ENCODE results near the gene ENTPD2.

Gene ENTPD2

GRCh38 chr9:137012694-137013570 is 40.9 kb downstream of the ENTPD2 start:
- H3K9ac ChIP-seq = no peak overlapping the region
- H4K20me1 ChIP-seq = no peaks in the 10 kb centered on the region
- H3K4me2 ChIP-seq = no peak overlapping the region
- 0 out of 2 replicates have a peak, but pooled peaks cover 4% of the 10 kb centered on the region for H3K9me3 ChIP-seq
- H3K36me3 ChIP-seq = peaks cover 70% of the 10 kb centered on the region
- H3K4me1 ChIP-seq = peaks cover 3% of the 10 kb centered on the region
- H3K4me3 ChIP-seq = no peak overlapping the region
- no peak overlapping the region for H3K27ac ChIP-seq
- H3K27me3 ChIP-seq = no peaks in the 10 kb centered on the region
- TF ChIP-seq Cebpa-rat (IDR thresholded peaks at IDR 0.05) = no peak

GRCh38 chr9:137011907-137012675 is 41.8 kb downstream of the ENTPD2 start:
- Histone ChIP-seq H3K27me3 (no peaks in the 10 kb centered on the region), H3K27ac (no peak overlapping the region), H3K4me2 (no peak overlapping the region), H3K9me3 (0 out of 2 replicates have a peak, but pooled peaks cover 4% of the 10 kb centered on the region), H3K36me3 (peaks cover 67% of the 10 kb centered on the region), H4K20me1 (no peaks in the 10 kb centered on the region), H3K4me3 (no peak overlapping the region), H3K9ac (no peak overlapping the region), H3K4me1 (peaks cover 11% of the 10 kb centered on the region)
- no peak for TF ChIP-seq Cebpa-rat (IDR thresholded peaks at IDR 0.05)

DNA sequence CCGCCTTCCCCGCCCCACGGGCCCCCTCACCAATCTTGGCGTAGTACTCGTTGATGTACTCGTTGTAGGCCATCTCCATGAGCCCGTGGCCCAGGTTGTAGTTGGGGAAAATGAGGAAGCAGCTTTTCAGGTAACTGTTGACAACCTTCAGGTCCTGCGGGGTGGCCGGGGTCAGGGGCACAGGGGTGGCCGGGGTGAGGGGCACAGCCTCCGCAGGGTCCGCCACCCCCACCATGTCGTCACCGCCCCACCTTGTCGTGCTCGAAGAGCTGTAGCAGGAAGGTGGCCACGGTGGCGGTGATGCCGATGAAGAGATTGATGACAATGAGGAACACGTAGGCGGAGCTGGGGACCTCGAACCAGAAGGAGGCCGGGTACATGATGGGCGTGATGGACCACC is 42.7 kb downstream of the ENTPD2 start:
- Histone ChIP-seq H3K27ac (no peak overlapping the region), H3K4me3 (no peak overlapping the region), H3K4me1 (peaks cover 19% of the 10 kb centered on the region), H4K20me1 (no peaks in the 10 kb centered on the region), H3K9ac (no peak overlapping the region), H3K36me3 (peaks cover 58% of the 10 kb centered on the region), H3K27me3 (no peaks in the 10 kb centered on the region), H3K4me2 (no peak overlapping the region), H3K9me3 (no peaks in the 10 kb centered on the region)
- TF ChIP-seq Cebpa-rat (IDR thresholded peaks at IDR 0.05) = no peak

DNA sequence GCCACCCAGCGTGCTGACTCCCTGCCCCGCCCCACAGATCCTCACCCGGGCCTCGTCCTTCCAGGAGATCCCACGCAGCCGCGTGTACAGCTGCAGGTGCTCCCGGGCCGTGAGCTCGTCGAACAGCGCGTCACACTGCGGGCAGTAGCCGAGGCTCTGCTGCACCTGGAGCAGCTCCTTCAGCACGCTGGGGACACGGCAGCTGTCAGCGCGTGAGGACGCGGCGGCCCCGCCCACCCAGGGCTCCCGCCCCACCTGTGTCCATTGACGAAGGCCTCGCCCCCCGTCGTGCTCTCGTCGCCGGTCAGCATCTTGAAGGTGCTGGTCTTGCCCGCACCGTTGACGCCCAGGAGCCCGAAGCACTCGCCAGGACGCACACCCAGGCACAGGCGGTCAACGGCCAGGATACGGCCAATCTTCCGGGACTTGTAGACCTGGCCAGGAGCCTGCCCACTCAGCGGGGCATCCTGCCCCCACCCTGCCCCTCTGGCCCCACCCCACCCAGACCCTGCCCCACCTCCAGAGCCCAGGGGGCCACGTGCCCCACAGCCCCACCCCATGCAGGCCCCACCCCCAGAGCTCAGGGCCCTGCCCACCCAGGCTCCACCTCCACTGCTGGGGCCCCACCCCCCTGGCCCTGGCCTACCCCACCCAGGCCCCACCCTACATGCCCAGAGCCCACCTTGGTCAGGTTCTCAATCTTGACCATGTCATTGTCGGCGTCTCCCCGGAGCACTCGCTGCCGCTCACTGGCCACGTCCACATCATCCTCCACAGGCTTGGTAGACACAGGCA is 43.7 kb downstream of the ENTPD2 start:
- Histone ChIP-seq H3K9me3 (peaks cover 6% of the 10 kb centered on the region; the same call in 1 of the 2 replicates), H3K4me2 (no peak overlapping the region), H4K20me1 (no peaks in the 10 kb centered on the region), H3K9ac (no peak overlapping the region), H3K27me3 (no peaks in the 10 kb centered on the region), H3K27ac (no peak overlapping the region), H3K4me1 (peaks cover 29% of the 10 kb centered on the region), H3K4me3 (no peak overlapping the region), H3K36me3 (peaks cover 49% of the 10 kb centered on the region)
- TF ChIP-seq Cebpa-rat (IDR thresholded peaks at IDR 0.05) = no peak

- no peaks in the 10 kb centered on the region for H4K20me1 ChIP-seq
- no peak overlapping the region for H3K4me2 ChIP-seq
- no peak overlapping the region for H3K4me3 ChIP-seq
- H3K9me3 ChIP-seq = peaks cover 15% of the 10 kb centered on the region; the same call in 1 of the 2 replicates
- H3K27me3 ChIP-seq = no peaks in the 10 kb centered on the region
- peaks cover 39% of the 10 kb centered on the region for H3K36me3 ChIP-seq
- H3K4me1 ChIP-seq = peaks cover 29% of the 10 kb centered on the region
- TF ChIP-seq Cebpa-rat (IDR thresholded peaks at IDR 0.05) = no peak
- H3K9ac ChIP-seq = no peak overlapping the region
- H3K27ac ChIP-seq = no peak overlapping the region
Observed at GRCh38 chr9:137009217-137009616, 44.6 kb downstream of the ENTPD2 start.

GRCh38 chr9:137008312-137008711 is 45.5 kb downstream of the ENTPD2 start:
- Histone ChIP-seq H4K20me1 (no peaks in the 10 kb centered on the region), H3K4me1 (peaks cover 29% of the 10 kb centered on the region), H3K27ac (no peak overlapping the region), H3K36me3 (peaks cover 30% of the 10 kb centered on the region; the same call in 1 of the 2 replicates), H3K27me3 (no peaks in the 10 kb centered on the region), H3K9me3 (peaks cover 15% of the 10 kb centered on the region; the same call in 1 of the 2 replicates), H3K4me2 (0 out of 2 replicates have a peak overlapping the region, but pooled peaks have one; percentile 55), H3K9ac (no peak overlapping the region), H3K4me3 (no peak overlapping the region)
- TF ChIP-seq Cebpa-rat (IDR thresholded peaks at IDR 0.05) = no peak

DNA sequence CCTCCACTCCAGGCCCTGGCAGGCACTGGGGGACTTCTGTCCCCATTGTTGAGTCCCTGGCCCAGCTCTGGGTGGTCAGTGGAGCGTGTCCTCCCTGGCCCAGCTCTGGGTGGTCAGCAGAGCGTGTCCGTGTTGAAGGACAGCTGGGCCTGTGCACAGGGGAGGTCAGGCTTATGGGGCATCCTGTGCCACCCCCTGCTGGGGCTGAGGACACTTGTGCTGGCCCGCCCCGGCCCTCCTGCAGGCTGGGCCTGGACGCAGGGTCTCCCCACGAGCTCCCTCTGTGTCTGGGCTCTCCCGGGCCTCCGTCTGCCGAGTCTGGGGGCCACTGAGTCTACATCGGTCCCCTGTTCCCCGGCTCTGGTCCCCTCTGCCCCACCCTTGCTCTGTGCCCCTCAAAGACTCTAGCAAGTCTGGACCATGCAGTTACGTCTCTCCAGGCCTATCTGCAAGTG is 46.0 kb downstream of the ENTPD2 start:
- H3K27me3 ChIP-seq = no peaks in the 10 kb centered on the region
- H3K36me3 ChIP-seq = peaks cover 28% of the 10 kb centered on the region; the same call in 1 of the 2 replicates
- H3K9ac ChIP-seq = 0 out of 2 replicates have a peak overlapping the region, but pooled peaks have one; percentile 10
- peaks cover 15% of the 10 kb centered on the region; the same call in 1 of the 2 replicates for H3K9me3 ChIP-seq
- no peak overlapping the region for H3K4me3 ChIP-seq
- no peaks in the 10 kb centered on the region for H4K20me1 ChIP-seq
- peak overlapping the region; percentile 41; the same call in 1 of the 2 replicates for H3K27ac ChIP-seq
- no peak for TF ChIP-seq Cebpa-rat (IDR thresholded peaks at IDR 0.05)
- peaks cover 29% of the 10 kb centered on the region for H3K4me1 ChIP-seq
- peak overlapping the region; percentile 55 for H3K4me2 ChIP-seq

DNA sequence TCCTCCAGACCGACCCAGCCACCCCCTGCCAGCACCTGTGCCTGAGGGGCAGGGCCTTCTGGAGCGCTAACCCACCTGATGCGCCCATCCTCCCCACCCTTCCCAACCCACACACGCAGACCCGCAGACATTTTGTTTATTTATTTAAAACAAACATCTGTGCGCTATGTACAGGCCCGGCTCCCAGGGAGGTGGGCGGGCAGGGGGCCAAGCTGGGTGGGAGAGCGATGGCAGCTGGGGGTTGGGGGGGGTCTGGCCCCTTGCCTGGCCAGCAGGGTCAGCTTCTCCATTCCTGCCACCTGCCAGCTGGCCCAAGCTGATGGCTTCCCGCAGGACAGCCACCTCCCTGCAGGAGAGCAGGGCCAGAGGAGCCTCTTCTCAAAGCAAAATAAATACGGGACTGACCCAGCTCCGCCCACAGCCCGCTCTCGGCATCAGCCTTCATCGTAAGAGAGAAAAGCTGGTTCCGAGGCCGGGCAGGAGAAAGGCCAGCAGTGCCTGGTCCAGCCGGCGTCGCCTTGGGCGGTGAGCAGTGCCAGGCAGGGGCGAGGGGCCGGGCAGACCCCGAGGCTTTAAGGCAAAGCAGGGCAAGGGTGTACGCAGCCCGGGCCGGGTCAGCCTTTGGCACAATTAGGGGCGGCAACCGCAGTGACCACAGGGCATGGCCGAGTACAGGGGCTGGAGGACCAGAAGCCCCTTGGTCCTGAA is 46.6 kb downstream of the ENTPD2 start:
- Histone ChIP-seq H3K27ac (peak overlapping the region; percentile 41; the same call in 1 of the 2 replicates), H3K36me3 (peaks cover 22% of the 10 kb centered on the region; the same call in 1 of the 2 replicates), H3K4me3 (no peak overlapping the region), H3K9me3 (peaks cover 15% of the 10 kb centered on the region; the same call in 1 of the 2 replicates), H3K27me3 (no peaks in the 10 kb centered on the region), H4K20me1 (no peaks in the 10 kb centered on the region), H3K4me1 (peaks cover 29% of the 10 kb centered on the region), H3K4me2 (peak overlapping the region; percentile 61), H3K9ac (0 out of 2 replicates have a peak overlapping the region, but pooled peaks have one; percentile 10)
- TF ChIP-seq Cebpa-rat (IDR thresholded peaks at IDR 0.05) = no peak
